GM21360 (cell line): ENCODE measurements around the gene PIGS.
"Not testable (repeated sequence)": the region's sequence is repeated elsewhere in the genome, so short reads cannot be mapped to it uniquely, and the experiment has no call there.

ENCODE experiments used
- ATAC-seq: cut with Tn5 transposase; IDR thresholded peaks from one replicate; pipeline ENCODE4 v1.9.1; 2021; ENCODE audit warnings: mild to moderate bottlenecking, moderate library complexity; ENCODE audit not compliant: unreplicated experiment

The PIGS gene

DNA sequence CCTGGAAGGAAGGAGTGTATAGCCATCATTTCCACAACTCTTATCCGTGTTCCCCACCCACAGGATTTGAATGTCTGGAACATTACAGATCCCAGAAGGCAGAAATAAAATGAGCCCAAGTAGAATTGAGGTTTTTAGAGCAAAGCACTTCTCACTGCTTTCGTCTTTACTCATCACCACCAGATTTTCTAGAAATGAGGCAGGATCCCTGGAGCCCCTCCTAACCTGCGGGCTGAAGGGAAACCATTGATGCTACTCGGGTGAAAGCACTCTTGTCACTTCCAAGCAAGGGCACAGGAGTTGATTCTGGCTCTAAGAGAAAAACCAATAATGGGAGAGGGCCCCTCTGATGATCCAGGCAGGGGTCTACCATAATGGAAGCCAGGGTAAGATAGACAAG lies 8.2 kb upstream of the PIGS start:
- ATAC-seq = no peak

DNA sequence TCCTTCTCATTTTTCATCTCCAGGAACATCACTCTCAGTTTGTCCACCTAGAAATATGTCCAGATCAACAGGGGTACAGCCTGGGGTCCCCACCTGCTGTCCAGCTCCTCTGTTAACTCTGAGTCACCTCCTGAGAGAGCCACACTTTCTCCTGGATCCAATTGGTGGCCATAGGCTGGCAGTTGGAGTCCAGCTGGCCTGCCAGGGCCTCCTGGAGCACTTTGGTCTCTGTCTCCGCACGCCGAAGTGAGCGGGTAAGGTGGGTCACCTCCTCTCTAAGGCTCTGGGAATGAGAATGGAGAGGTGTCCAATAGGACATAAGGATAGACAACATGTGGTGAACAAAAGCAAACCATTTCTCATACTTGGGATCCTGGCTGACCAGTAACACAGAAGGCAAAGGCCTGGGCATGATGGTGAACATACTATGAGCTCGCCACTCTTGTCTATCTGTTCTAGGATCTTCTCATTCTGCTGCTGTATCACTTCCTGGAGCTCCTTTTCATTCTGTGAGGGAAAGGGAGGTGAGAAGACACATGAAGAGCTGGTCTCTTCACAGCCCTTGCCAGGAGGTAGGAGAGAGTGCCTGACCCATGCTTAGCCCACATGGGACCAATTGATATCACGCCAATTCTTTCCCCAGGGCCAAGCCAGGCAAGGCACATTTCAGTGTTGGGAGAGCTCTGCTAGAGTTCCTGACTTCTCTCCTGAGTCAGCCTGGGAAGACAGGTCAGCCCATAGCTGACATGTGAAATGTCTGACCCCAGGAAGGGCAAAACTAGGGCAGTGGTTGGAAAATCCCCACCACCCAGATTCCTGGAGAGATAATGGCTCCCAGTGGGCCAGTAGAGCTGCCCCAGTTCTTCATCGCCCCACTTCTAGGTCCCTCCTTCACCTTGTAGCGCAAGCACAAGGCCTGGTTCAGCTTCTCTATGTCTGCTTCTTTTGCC lies 7.2 kb upstream of the PIGS start:
- no peak for ATAC-seq

DNA sequence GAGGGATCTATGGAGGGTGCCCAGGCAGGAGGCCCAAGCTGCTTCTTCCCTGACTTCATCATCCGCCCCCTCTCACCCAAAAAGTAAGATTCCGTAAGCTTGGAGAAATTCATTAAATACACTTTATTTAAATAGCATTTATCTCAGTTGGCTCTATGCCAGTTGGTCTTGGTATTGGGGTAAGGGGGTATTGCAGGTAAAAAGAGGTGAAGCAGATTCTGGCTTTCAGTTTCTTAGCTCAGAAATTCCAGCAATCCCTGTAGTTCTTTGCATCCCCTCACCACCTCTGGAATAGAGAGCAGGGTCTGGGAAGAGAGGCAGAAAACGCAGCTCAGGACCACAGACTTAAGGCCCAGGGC lies 6.1 kb upstream of the PIGS start:
- ATAC-seq = no peak

DNA sequence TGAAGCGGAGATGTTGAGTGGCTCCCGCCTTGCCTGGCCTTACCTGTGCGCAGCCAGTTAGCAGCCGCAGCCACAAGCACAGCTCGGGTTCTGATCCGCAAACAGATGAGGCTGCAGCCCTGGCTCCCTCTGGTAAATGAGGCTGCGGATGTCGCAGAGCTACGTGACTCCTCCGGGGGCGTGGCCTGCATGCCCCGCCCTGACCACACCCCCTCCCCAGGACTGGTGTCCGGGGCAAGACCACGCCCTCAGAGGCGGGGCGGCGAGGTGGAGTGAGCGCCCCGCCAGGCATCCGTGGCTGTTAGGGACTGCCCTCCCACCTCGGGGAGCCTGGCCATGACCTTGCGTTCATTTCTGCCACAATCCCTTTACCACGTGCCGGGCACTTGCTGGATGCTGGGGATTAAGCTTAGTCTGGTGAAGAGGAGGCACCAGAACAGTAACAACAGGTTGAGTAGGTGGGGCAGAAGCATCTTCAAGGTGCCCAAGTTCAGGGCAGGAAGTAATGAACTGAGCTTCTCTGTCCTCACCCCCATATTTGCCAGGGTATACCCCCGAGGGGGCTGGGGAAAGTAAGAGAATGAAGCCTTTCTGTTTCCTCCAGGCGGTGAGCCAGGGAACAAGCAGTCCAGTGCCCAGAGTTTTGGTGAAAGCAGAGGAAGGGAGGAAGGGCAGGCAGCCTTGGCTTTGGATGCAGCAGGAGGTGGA lies 5.6 kb upstream of the PIGS start, which contains the start of gene ALDOC:
Gene ALDOC (minus strand): TSS at position 138 of the 708 bp plus-strand sequence. CDS start 1,363 bp downstream, outside the sequence.
- ATAC-seq = peak; percentile 75

DNA sequence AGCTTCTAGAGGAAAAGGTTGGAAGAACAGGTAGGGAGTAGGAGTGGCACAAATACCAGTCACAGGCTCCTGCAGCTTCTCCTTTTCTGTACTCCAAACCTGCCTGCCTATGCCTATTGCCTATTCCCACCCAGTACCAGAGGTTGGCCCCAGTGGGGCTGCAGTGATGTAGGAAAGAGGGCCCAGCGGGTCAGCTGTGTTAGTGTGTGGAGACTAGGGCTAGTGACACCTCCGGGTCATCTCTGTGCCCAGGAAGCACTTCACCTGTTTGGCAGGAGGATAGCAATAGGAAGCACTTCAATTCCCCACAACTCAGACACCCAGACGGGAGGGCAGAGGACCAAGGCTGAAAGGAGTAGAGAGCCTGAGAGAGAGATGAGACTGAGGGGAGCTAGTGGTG lies 4.7 kb upstream of the PIGS start:
- ATAC-seq = not testable (repeated sequence)

DNA sequence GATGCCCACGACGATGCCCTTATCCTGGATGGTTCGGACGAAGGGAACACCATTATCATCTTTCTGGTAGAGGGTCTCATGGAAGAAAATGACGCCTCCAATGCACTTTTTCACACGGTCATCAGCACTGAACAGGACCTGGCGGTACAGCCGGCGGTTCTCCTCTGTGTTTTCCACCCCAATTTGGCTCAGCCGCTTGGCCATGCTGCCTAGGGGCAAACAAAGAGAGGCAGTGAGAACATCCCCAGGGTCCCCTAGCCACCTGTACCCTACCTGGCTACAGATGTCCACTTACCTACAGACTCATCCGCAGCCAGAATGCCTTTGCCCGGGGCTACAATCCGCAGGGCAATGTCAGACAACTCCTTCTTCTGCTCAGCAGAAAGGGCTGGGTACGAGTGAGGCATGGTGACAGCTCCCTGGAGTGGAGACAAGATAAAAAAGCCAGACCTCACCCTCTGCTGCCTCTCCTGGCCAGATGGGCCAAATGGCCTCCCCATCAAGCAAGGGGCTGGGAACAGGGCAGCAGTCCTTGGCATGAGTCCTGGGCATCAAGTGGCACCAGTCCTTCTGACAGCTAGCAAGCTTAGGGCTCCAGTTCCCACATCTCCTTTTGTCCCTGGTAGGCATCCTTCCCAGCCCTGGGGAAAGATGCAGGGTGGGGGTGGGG lies 3.9 kb upstream of the PIGS start:
- ATAC-seq = no peak

DNA sequence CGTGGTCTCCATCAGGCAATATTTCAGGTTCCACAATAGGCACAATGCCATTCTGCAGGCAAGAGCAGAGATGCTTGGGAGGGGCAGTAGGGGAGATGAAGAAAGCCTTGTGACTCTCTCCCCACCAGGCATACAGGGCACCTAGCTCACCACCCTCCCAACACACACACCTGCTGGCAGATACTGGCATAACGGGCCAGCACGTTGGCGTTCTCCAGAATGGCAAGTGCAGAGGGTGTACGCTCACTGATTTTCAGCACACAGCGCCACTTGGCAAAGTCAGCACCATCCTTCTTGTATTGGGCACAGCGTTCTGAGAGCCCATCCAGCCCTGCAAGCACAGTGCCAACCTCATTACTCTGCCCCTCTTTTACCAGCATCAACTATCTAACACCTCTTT lies 3.2 kb upstream of the PIGS start:
- no peak for ATAC-seq

DNA sequence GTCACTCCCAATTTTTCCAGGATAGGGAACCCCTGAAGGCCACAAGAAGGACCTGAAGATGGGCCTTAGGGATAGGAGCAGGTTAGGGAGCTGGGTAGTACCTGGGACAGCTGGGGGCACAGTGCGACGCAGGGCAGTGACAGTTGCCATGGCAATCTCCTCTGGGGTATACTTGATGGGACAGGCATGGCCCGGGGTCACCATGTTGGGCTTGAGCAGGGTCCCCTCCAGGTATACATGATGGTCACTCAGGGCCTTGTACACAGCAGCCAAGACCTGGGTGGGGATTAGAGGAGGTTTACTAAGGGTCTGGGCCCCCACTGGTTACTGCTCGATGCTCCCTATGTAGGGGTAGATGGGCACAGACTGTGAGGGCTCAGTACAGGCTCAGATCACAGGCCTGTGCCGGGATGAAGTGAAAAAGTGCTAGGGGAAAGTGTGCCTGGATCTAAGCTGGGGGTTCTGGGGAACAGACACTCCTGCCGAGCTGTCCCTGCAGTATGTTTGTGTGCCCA lies 2.7 kb upstream of the PIGS start:
- no peak for ATAC-seq

DNA sequence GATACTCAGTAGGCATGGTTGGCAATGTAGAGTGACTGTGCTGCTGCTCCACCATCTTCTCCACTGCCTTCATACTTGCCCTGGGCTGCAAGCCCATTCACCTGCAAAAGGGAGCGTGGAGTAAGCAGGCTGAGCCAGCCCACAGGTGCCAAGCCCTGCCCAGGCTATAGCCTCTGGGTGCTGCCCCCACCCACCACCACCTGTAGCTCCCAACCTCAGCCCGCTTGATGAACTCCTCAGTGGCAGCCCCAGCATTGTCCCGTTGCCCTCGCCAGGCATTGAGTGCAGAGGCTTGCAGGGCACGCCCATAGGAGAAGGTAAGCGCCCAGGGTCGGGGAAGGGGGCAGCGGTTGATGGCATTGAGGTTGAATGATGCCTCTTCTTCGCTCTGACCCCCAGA lies 2.2 kb upstream of the PIGS start:
- ATAC-seq = no peak

DNA sequence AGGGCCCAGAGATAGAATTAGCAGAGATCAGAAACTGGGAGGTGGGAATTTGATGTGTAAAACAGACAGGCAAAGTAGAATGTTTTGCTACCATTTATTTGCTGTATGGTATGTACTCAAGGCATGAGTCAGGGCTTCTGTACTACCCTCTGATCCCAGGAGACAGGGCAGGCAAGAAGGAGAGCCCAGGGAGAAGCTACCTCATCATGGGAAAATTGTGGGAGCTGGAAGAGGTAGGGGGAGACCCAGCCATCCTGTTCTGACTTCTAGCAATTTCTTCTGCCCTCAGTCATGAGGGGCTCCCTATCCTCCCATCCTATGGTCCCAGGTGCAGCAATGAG lies 1.7 kb upstream of the PIGS start:
- ATAC-seq = no peak

DNA sequence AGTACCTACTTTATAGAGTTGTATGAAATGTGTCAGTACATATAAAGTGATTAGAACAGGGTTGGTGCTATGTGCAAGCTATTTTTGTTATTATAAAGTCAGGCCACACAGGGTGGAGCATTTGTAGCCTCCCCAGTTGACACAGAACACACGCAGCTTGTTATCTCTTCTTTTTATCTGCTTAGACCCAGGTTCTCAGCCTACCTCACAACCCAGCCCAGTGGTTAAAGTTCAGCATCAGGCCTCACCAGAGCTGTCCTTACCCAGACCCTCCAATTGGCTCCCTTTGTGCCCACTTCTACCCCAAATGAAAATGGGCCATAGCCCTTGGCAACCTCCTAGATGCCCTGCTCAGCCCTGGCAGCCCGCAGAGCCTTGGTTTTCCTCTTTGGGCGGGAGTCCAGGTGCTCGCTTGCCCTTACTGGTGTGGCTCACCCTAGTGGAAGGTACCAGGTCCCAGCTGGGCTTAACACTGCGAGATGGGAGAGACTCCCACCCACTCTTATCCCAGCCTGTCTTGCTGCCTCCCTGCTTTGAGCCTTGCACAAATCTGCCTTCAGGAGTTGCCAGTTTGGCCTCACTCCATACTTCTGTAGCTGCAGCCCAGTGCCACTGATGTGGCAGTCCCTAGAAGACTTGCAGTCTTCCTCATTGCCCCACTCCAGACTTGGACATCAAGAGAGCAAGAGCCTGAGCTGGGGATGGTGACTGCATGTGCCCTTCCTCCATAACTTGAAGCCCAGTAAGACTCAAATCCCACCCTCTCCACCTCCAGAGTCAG lies 1.1 kb upstream of the PIGS start:
- no peak for ATAC-seq

DNA sequence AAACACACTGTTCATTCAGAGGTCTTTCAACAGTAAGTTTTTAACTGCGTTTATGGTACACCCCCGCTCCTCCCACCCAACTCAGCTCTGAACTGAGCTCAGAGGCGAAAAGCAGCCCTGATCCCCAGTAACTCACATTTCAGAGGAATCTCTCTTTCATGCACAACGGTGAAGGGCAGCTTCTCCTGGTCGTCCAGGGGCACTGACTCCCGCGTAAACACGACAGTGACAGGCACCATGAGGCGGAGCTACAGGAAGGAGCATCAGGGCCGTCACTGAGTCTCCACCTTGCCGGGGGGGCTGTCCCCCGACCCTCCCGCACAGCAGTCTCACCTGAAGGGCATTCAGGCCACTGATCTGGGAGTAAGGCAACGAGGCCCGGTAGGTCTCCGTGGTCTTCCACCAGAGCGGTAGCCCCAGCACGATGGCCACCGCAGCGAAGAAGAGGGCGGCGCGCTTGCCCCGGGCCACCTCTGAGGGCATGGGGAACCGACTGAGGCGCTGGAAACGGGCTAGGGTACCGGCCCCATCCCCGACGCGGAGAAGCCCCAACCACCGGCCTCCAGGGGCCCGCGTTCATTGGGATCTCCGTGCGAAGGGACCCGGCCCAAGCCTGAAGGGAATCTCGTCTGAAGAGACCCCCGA lies 486 bp downstream of the PIGS start:
- peak; percentile 27 for ATAC-seq

DNA sequence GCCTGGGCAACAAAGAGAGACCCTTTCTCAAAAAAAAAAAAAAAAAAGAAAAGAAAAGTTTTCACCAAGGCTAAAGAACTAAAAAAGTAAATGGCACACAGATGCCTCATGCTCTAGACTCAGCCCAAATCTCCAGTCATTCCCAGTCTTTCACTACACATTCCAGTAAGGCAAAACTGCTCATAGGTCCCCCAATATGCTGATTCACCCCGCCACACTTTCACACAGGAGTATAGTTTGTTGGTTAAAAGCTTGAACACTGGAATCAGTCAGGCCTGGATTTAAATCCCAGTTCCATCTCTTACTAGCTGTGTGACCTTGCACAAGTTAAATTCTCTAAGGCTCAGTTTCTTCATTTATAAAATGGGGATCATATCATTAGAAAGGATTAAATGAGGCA lies 1.9 kb downstream of the PIGS start:
- ATAC-seq = no peak

DNA sequence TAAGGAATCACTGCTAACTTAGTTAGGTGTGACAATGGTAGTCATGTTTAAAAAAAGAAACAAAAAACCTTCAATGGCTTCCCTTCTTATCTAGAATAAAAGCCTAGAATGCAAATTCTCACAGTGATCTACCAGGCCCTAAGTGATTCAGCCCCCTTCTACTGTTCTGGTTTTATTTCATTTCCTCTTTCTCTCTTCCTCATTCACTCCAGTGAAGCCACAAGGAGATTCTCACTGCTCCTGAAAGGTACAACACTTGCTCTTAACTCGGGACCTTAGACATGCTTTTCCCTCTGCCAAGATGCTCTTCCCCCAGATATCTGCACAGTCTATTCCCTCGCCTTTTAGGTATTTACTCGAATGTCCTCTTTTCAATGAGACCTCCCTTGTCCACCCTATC lies 3.7 kb downstream of the PIGS start:
- ATAC-seq = no peak

DNA sequence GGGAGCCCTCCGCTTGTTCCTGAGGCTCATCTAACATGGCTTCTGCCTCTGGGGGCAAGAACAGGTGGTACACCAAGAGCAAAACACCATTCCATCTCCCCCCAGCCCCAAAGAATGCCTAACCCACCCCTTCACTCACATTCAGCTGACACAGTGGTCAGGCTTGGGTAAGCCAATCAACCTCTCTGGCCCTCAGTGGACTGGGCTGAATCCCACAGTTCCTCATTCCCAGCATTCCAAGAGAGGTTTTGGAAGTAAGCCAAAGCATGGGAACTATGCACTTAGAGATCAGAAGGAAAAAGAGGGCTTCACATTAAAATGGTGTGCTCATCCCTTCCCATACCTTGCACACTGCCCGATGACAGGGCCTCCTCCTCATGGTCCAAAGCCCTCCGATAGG lies 7.8 kb downstream of the PIGS start:
- no peak for ATAC-seq

DNA sequence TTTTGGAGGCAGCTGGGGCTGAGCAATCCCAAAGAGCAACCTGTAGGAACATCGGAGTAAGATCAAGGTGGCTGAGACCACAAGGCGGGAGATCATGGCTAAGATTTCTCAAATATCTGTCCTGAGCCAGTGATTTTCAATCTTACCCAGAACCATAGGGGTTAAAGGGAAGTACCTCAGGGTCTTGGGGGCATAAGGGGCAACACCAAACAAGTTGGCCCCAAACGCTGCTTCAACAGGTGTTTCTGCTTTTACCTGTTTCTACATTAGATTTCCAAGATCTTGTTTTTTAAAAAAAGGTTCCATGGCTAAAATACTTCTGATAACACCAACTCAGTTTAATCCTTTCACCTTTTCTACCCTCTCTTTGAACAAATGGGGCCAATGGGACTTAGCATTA lies 16.3 kb downstream of the PIGS start:
- ATAC-seq = no peak

DNA sequence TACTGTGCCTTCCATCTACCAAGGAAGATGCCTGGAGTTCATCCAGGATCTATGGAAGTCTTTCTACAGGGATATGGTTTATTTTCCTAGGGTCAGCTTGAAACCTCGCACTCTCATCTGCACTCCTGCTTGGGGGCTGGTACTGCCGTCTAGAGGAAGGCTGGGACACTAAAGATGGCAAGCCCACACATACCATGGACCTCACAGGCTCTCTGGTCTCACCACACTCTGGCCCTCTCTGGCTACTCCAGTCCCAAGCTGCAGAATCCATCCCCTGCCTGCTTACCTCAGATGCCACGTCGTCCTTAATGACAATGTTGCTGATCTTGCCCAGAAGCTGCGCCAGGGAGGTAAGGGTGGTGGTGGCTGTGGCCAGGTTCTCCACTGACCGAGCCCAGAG lies 16.8 kb downstream of the PIGS start:
- no peak for ATAC-seq

DNA sequence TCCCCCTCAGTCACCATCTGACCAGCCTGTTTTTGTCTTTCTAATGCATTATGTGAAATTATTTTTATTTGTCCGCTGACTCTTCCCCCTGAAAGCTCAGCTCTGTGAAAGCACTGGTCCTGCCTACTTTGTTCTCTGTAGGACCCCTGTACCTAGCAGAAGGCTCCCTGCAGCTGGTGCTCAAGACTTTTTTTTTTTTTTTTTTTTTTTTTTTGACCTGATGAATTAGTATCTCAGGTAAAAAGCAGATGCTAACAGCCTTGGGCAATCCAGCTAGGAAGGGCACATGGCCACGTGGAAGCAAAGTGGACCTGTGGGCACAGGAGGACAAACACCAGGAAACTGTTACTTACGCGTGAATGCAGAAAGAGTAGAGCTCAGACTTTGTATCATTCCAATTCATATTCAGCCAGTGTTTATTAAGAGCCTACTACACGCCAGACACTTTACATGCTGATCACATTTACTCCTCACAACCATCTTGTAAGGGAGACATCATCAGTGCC lies 18.3 kb downstream of the PIGS start:
- ATAC-seq = no peak

DNA sequence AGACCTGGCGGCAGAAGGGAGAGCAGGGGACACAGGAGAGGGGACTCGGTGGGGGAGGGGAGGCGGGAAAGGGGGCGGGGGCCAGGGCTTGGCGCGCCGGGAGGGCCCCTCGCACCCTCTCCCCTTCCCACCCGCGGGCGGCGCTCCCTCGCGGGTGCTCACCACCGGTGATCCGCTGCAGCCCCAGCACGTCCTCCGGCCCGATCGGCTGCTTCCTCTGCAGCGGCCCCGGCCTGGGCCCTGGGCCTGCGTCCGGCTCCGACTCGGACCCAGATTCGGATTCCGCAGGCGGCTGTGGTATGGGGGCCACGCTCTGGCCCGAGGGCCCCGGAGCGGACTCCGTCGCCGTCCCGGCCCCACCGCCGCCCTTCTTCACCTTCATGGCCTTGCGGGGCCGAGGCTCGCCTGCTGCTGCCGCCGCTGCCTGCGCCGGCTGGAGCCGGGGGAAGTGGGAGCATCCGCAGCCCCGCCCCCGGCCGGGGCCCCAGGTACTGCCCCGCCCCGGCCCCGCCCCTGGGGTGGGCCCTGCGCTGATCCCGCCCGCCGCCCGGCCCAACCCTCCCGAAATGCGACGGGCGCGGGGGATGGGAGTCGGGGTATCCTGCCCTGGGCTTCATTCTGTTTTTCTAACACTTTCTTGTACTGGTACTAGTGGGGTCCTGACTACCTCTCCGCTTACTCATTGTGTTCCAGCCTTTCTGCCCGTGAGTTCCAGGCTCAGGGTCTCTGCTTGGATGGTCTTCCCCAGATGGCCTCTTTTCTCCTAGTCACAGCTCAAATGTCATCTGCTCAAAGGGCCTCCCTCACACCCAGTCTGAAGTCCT lies 18.9 kb downstream of the PIGS start, which contains the start of gene UNC119:
Gene UNC119 (minus strand): TSS at position 449 of the 824 bp plus-strand sequence. CDS start 67 bp downstream, at position 382.
- ATAC-seq = peak; percentile 50
